ENCODE data around the gene TLE3. TPM values are rescaled to one million over a fixed set of nuclear protein-coding genes. Genes with fewer than 3 reads are reported as not detected.

The TLE3 gene
- total and polyA plus RNA-seq, 2 of the 4 experiments (the other 2 are of a cell fraction) = 6.5 to 16.3 TPM

DNA sequence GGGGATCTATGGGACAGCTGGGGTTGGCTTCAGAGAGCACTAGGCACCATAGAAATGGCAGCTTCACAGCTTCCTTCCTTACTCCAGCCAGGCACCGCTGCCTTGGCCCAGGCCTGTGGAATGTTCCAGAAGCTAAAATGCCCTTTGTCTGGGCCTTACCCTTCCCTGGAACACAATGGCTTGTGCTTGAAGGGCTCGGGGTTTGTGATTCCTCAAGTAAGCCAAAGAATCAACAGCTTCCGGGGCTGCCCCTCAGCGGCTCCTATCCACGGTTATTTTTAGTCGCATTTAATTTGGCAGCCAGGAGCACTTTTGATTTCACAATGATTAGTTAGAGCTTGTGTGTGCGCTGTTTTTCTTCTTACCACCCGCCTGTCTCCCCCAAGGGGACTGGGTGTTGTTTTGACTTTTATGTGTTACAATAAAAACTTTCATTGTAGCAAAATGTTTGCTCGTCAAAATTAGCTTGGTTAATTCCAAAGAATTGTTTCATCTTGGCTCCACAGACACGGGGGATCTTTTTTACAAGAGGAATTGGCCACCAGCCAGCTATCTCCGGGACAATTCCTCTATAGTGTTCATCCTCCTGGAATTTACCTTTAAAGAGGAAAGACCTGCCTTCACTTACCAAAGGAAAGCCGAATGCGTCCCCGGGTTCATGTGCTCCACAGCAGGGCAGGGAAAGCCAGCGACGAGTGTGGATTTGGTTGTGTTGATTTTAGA is 73.8 kb downstream of the TLE3 start:
- BruUV-seq (replicated peaks) = no TSS peak
- Histone ChIP-seq H3K4me1 (ENCODE audit: control insufficient read depth, insufficient read depth, low read length) (peaks cover 4% of the 10 kb centered on the region; the same call in 1 of the 2 replicates), H4K8ac (ENCODE audit: low read depth in 2 of 2, low read length in 2 of 2) (no peak overlapping the region), H2AK5ac (ENCODE audit: low read depth, low read length) (no peak overlapping the region), H3K27ac (ENCODE audit: insufficient read depth, low read length) (no peak overlapping the region), H3K4ac (ENCODE audit: low read depth, low read length) (peak overlapping the region; percentile 53; the same call in 1 of the 2 replicates), H3K9ac (ENCODE audit: low read depth, low read length) (no peak overlapping the region), H2AFZ (replicated peaks; ENCODE audit: low read length, poor library complexity) (no peak overlapping the region), H4K91ac (ENCODE audit: insufficient read depth, low read depth, low read length) (no peak overlapping the region; the same call in 1 of the 2 replicates), H3K56ac (ENCODE audit: extremely low read depth, insufficient read depth, low read length) (no peak overlapping the region), H3K23ac (ENCODE audit: low read depth, low read length) (no peak overlapping the region), H3K9me3 (ENCODE audit: control insufficient read depth, insufficient read depth, low read length) (no peaks in the 10 kb centered on the region), H3K4me3 (ENCODE audit: insufficient read depth, low read depth, low read length) (no peak overlapping the region), H4K5ac (ENCODE audit: low read depth, low read length) (no peak overlapping the region), H3K4me2 (ENCODE audit: low read depth, low read length) (peak overlapping the region; percentile 37; the same call in 1 of the 2 replicates), H2BK15ac (ENCODE audit: low read depth, low read length) (no peak overlapping the region), H3K14ac (replicated peaks; ENCODE audit: low read depth, low read length) (0 out of 2 replicates have a peak overlapping the region, but pooled peaks have one; percentile 46), H3K18ac (ENCODE audit: low read depth, low read length) (peak overlapping the region; percentile 69; the same call in 1 of the 2 replicates), H4K20me1 (ENCODE audit: insufficient read depth, low read length) (no peaks in the 10 kb centered on the region), H3K27me3 (ENCODE audit: control insufficient read depth, insufficient read depth, low read length) (peaks cover 57% of the 10 kb centered on the region), H3K9me1 (ENCODE audit: insufficient read depth, low read length) (peaks cover 3% of the 10 kb centered on the region; the same call in 1 of the 2 replicates), H3K36me3 (ENCODE audit: control insufficient read depth, insufficient read depth, low read length) (no peaks in the 10 kb centered on the region), H3K79me1 (ENCODE audit: low read depth in 1 of 2, low read length in 2 of 2) (no peaks in the 10 kb centered on the region), H2AK9ac (replicated peaks; ENCODE audit: low read depth, low read length, poor library complexity) (no peak overlapping the region), H2BK5ac (ENCODE audit: low read depth, low read length, poor library complexity, severe bottlenecking) (no peak overlapping the region), H2BK120ac (ENCODE audit: low read depth, low read length) (no peak overlapping the region), H2BK20ac (ENCODE audit: low read depth, low read length) (no peak overlapping the region; the same call in 1 of the 2 replicates)
- in situ Hi-C loops (cut with MboI; ENCODE audit: low sequenced_read_pairs) = no loop called here
- dilution Hi-C loops (cut with HindIII; ENCODE audit: low sequenced_read_pairs, unreplicated experiment) = no loop called here
- peak; percentile 36 for DNase-seq
- CTCF ChIA-PET = interaction anchor here (0.6 kb wide), 1 partner anchor 289 kb away, joined by 3 read pairs; no protein-coding TSS in a partner anchor
- peak; percentile 40 for ATAC-seq (ENCODE audit: low read depth)
- TF ChIP-seq SMC3 (IDR thresholded peaks at IDR 0.05; ENCODE audit: low read depth, low read length) = no peak
- TF ChIP-seq CEBPB (IDR thresholded peaks at IDR 0.05; ENCODE audit: low read depth, low read length) = peak; percentile 73
- POLR2A ChIA-PET (ENCODE audit: unreplicated experiment) = no interaction called here
- intact Hi-C loops (cut with micrococcal nuclease) = no loop called here
- WGBS, 2 experiments (ENCODE audit: extremely low coverage in 2 of 2, insufficient read length in 1 of 2) = no CpG with 5 or more reads among the region's 16 CpGs
